Brain microvascular endothelial cell (primary cell): ENCODE results near the gene GNG12.
A peak's percentile ranks its signal among the peaks of the same experiment; 100 is the strongest.

Experiments used
- DNase-seq: peaks from one replicate; pipeline ENCODE4 v3.0.0-alpha.2; 2020
- H3K27ac ChIP-seq: fragments of 250-450 bp; sonication (Bioruptor Pico); 2 replicates; pipeline ENCODE4 v1.5.1; 2020; ENCODE audit warnings: mild to moderate bottlenecking, moderate library complexity
- H3K27me3 ChIP-seq: fragments of 250-450 bp; sonication (Bioruptor Pico); replicated peaks from 2 replicates; pipeline ENCODE4 v1.5.1; 2020; ENCODE audit warnings: mild to moderate bottlenecking
- H3K36me3 ChIP-seq: fragments of 250-450 bp; sonication (Bioruptor Pico); replicated peaks from 2 replicates; pipeline ENCODE4 v1.5.1; 2020; ENCODE audit warnings: mild to moderate bottlenecking
- H3K4me3 ChIP-seq: 2 replicates; pipeline ENCODE4 v1.5.1; 2011; ENCODE audit warnings: low read depth, mild to moderate bottlenecking, control low read depth, low read length, moderate library complexity
- CTCF ChIP-seq: IDR thresholded peaks from 2 replicates; pipeline ENCODE4 v1.5.1; 2011; ENCODE audit warnings: low read depth, mild to moderate bottlenecking, moderate library complexity, low read length, control low read depth, inconsistent platforms; ENCODE audit errors: missing control alignments
- in situ Hi-C: cut with HindIII; loops from 2 replicates; pipeline ENCODE4 v1.10.0; 2017; ENCODE audit warnings: low sequenced_read_pairs, low pct_ligation_motif_present

The GNG12 gene

GRCh38 chr1:67847466-67847865, 14.2 kb upstream of the GNG12 start:
- H3K27me3 ChIP-seq = no peaks in the 10 kb centered on the region
- TF ChIP-seq CTCF = no peak
- no peaks in the 10 kb centered on the region for H3K36me3 ChIP-seq
- no peak overlapping the region for H3K27ac ChIP-seq
- in situ Hi-C loops = no loop called here
- peak; percentile 16 for DNase-seq
- H3K4me3 ChIP-seq = no peak overlapping the region

GRCh38 chr1:67846538-67846937, 13.3 kb upstream of the GNG12 start:
- Histone ChIP-seq H3K36me3 (no peaks in the 10 kb centered on the region), H3K4me3 (no peak overlapping the region), H3K27me3 (no peaks in the 10 kb centered on the region), H3K27ac (no peak overlapping the region)
- no peak for TF ChIP-seq CTCF
- in situ Hi-C loops = no loop called here
- DNase-seq = no peak

- in situ Hi-C loops = no loop called here
- no peak for DNase-seq
- no peaks in the 10 kb centered on the region for H3K27me3 ChIP-seq
- no peak for TF ChIP-seq CTCF
- no peaks in the 10 kb centered on the region for H3K36me3 ChIP-seq
- H3K27ac ChIP-seq = no peak overlapping the region
- no peak overlapping the region for H3K4me3 ChIP-seq
Observed at GRCh38 chr1:67844988-67845387, 11.7 kb upstream of the GNG12 start.

- TF ChIP-seq CTCF = no peak
- H3K27me3 ChIP-seq = no peaks in the 10 kb centered on the region
- H3K36me3 ChIP-seq = no peaks in the 10 kb centered on the region
- in situ Hi-C loops = no loop called here
- no peak for DNase-seq
- H3K4me3 ChIP-seq = no peak overlapping the region
- no peak overlapping the region for H3K27ac ChIP-seq
Observed at GRCh38 chr1:67843746-67844145, 10.5 kb upstream of the GNG12 start.

GRCh38 chr1:67843331-67843730, 10.1 kb upstream of the GNG12 start:
- H3K27me3 ChIP-seq = no peaks in the 10 kb centered on the region
- in situ Hi-C loops = no loop called here
- H3K36me3 ChIP-seq = no peaks in the 10 kb centered on the region
- TF ChIP-seq CTCF = no peak
- peak; percentile 23 for DNase-seq
- no peak overlapping the region for H3K27ac ChIP-seq
- H3K4me3 ChIP-seq = no peak overlapping the region

- Histone ChIP-seq H3K36me3 (no peaks in the 10 kb centered on the region), H3K27me3 (no peaks in the 10 kb centered on the region), H3K4me3 (no peak overlapping the region), H3K27ac (peak overlapping the region; percentile 40)
- TF ChIP-seq CTCF = no peak
- in situ Hi-C loops = no loop called here
- DNase-seq = peak; percentile 88
Observed at GRCh38 chr1:67840449-67840848, 7.2 kb upstream of the GNG12 start.
